Hepatocyte (in vitro differentiated cells): ENCODE data around the gene AMFR. TPM values are rescaled to one million over a fixed set of nuclear protein-coding genes. Genes with fewer than 3 reads are reported as not detected.

Experiments used
- DNase-seq: peaks from one replicate; pipeline ENCODE4 v3.0.0-alpha.2; 2016; ENCODE audit warnings: low spot score
- H2AFZ ChIP-seq: fragments of 200-600 bp; sonication (generic); 2 replicates; pipeline ENCODE4 v1.6.0; 2016; ENCODE audit warnings: antibody characterized with exemption, mild to moderate bottlenecking
- H3K27ac ChIP-seq: fragments of 200-600 bp; sonication (generic); 2 replicates; pipeline ENCODE4 v1.5.1; 2016; ENCODE audit warnings: mild to moderate bottlenecking
- H3K27me3 ChIP-seq: fragments of 200-600 bp; sonication (generic); 2 replicates; pipeline ENCODE4 v1.6.1; 2016
- H3K36me3 ChIP-seq: fragments of 200-600 bp; sonication (generic); replicated peaks from 2 replicates; pipeline ENCODE4 v1.5.1; 2016; ENCODE audit warnings: low read depth; ENCODE audit not compliant: insufficient read depth
- H3K4me1 ChIP-seq: fragments of 200-600 bp; sonication (generic); 2 replicates; pipeline ENCODE4 v1.5.1; 2016; ENCODE audit warnings: mild to moderate bottlenecking, moderate library complexity; ENCODE audit not compliant: insufficient read depth
- H3K4me2 ChIP-seq: fragments of 200-600 bp; sonication (generic); 2 replicates; pipeline ENCODE4 v1.6.0; 2016
- H3K4me3 ChIP-seq: fragments of 200-600 bp; sonication (generic); 2 replicates; pipeline ENCODE4 v1.5.1; 2016; ENCODE audit warnings: mild to moderate bottlenecking
- H3K79me2 ChIP-seq: fragments of 200-600 bp; sonication (generic); 2 replicates; pipeline ENCODE4 v1.6.0; 2017; ENCODE audit warnings: mild to moderate bottlenecking
- H3K9me2 ChIP-seq: fragments of 200-600 bp; sonication (generic); replicated peaks from 2 replicates; pipeline ENCODE4 v1.6.0; 2017; ENCODE audit warnings: mild to moderate bottlenecking; ENCODE audit not compliant: insufficient read depth
- H3K9me3 ChIP-seq: fragments of 200-600 bp; sonication (generic); 2 replicates; pipeline ENCODE4 v1.5.1; 2016; ENCODE audit warnings: low read depth, mild to moderate bottlenecking
- H4K20me1 ChIP-seq: fragments of 200-600 bp; sonication (generic); 2 replicates; pipeline ENCODE4 v1.6.0; 2016; ENCODE audit warnings: mild to moderate bottlenecking; ENCODE audit not compliant: insufficient read depth, poor library complexity, severe bottlenecking
- EZH2 ChIP-seq: fragments of 200-600 bp; sonication (generic); IDR thresholded peaks from 2 replicates; pipeline ENCODE4 v1.6.1; 2016; ENCODE audit warnings: antibody characterized with exemption, mild to moderate bottlenecking, borderline replicate concordance
- EZH2phosphoT487 ChIP-seq: fragments of 200-600 bp; sonication (generic); IDR thresholded peaks from one replicate; pipeline ENCODE4 v1.6.1; 2018; ENCODE audit warnings: antibody characterized with exemption, mild to moderate bottlenecking, low read depth, moderate library complexity; ENCODE audit not compliant: unreplicated experiment, severe bottlenecking
- WGBS: methylation state at CpG from one replicate; pipeline ENCODE4 v1.1.6; 2016; ENCODE audit warnings: low lambda C conversion rate; ENCODE audit errors: missing lambda C conversion rate; 5-methylcytosine and 5-hydroxymethylcytosine counted together
- polyA plus RNA-seq: library from polyadenylated mRNA; unstranded; fragments of >200 nt; fragmentation: Nextera tagmentation; extraction: Ambion mirVana; gene quantifications from 2 replicates; pipeline ENCODE4 v1.2.1, GENCODE V29; 2016
- total RNA-seq: library from RNA; depleted of rRNA; stranded (reverse); fragments of >200 nt; gene quantifications from 2 replicates; pipeline ENCODE4 v1.2.3, GENCODE V29; 2014
- TF ChIP-seq, protein P1 (sequence below): fragments of 200-600 bp; sonication (generic); IDR thresholded peaks from 2 replicates; pipeline ENCODE4 v1.5.1; 2016; ENCODE audit warnings: antibody characterized with exemption, mild to moderate bottlenecking; ENCODE audit not compliant: poor library complexity

The AMFR gene
- total and polyA plus RNA-seq, 2 experiments from 2014 or later, result 67.2 to 135 TPM

DNA sequence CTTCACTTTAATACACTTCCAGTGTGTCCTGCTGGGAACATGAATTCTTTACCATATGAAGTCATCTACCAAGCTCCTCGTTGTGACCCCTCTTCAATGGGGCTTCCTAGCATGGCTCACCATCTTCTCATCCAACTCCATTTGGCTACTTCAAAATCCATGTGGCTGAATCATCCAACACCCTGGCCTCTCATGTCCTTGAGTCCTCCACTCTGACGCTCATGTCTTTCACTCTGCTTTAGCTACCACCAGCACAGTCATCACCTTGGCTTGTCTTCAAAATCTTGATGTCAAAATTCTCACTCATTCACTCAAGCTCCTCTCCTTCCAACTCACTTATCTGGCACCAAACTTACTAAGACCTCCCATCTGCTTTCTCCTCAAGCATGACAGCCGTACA is 35.8 kb downstream of the AMFR start:
- H2AFZ ChIP-seq, result no peak overlapping the region
- H3K4me1 ChIP-seq, result no peaks in the 10 kb centered on the region
- no peaks in the 10 kb centered on the region for H3K79me2 ChIP-seq
- DNase-seq, result no peak
- no peak overlapping the region for H3K4me3 ChIP-seq
- TF ChIP-seq EZH2phosphoT487 (no peak), EZH2 (no peak)
- TF ChIP-seq, protein P1, sequence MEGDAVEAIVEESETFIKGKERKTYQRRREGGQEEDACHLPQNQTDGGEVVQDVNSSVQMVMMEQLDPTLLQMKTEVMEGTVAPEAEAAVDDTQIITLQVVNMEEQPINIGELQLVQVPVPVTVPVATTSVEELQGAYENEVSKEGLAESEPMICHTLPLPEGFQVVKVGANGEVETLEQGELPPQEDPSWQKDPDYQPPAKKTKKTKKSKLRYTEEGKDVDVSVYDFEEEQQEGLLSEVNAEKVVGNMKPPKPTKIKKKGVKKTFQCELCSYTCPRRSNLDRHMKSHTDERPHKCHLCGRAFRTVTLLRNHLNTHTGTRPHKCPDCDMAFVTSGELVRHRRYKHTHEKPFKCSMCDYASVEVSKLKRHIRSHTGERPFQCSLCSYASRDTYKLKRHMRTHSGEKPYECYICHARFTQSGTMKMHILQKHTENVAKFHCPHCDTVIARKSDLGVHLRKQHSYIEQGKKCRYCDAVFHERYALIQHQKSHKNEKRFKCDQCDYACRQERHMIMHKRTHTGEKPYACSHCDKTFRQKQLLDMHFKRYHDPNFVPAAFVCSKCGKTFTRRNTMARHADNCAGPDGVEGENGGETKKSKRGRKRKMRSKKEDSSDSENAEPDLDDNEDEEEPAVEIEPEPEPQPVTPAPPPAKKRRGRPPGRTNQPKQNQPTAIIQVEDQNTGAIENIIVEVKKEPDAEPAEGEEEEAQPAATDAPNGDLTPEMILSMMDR, result no peak
- H3K27ac ChIP-seq, result no peak overlapping the region
- H3K4me2 ChIP-seq, result no peak overlapping the region
- no peaks in the 10 kb centered on the region for H3K9me2 ChIP-seq
- no peaks in the 10 kb centered on the region for H3K9me3 ChIP-seq
- no peaks in the 10 kb centered on the region for H4K20me1 ChIP-seq
- H3K27me3 ChIP-seq, result no peaks in the 10 kb centered on the region
- no peaks in the 10 kb centered on the region for H3K36me3 ChIP-seq
- 88% methylated on average over 3 of the region's 3 CpGs for whole genome bisulfite sequencing

DNA sequence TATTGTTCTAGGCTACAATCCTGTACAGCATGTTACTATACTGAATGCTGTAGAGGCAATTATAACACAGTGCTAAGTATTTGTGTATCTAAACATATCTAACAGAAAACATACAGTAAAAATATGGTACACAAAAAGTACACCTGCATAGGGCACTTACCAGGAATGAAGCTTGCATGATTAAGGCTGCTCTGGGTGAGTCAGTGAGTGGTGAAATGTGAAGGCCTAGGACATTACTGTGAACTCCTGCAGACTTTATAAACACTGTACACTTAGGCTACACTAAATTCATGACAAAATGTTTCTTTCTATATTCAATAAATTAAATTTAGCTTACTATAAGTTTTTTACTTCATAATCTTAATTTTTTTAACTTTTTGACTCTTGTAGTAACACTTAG is 37.1 kb downstream of the AMFR start:
- no peak overlapping the region for H3K4me2 ChIP-seq
- DNase-seq, result no peak
- TF ChIP-seq, protein P1, result no peak
- TF ChIP-seq EZH2 (no peak), EZH2phosphoT487 (no peak)
- no peaks in the 10 kb centered on the region for H3K9me2 ChIP-seq
- H3K4me1 ChIP-seq, result no peaks in the 10 kb centered on the region
- H3K27ac ChIP-seq, result no peak overlapping the region
- no peaks in the 10 kb centered on the region for H3K27me3 ChIP-seq
- no peaks in the 10 kb centered on the region for H3K9me3 ChIP-seq
- H4K20me1 ChIP-seq, result no peaks in the 10 kb centered on the region
- H3K4me3 ChIP-seq, result no peak overlapping the region
- H2AFZ ChIP-seq, result no peak overlapping the region
- no peaks in the 10 kb centered on the region for H3K36me3 ChIP-seq
- no peaks in the 10 kb centered on the region for H3K79me2 ChIP-seq

DNA sequence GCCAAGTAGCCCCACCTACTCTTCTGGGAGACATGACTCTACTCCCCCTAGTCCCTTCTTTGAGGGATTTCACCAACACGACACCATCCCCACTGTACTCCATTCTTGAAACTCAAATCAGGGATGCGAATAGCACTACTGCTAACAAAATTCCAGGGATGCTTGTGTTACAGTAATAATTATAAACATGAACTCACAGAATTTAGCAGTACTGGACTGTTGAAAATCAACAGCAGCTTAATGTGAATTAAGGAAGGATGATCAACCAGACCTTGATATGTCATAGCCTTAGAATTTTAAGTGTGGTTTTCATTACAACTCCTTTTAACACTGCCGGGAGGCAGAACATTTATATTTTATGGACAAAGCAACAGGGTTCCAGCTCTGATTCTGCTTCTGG is 37.9 kb downstream of the AMFR start:
- no peak for DNase-seq
- H3K9me2 ChIP-seq, result no peaks in the 10 kb centered on the region
- H3K4me1 ChIP-seq, result no peaks in the 10 kb centered on the region
- WGBS, result 93% methylated on average over 3 of the region's 3 CpGs
- no peaks in the 10 kb centered on the region for H3K27me3 ChIP-seq
- H2AFZ ChIP-seq, result no peak overlapping the region
- no peak overlapping the region for H3K4me3 ChIP-seq
- H3K79me2 ChIP-seq, result no peaks in the 10 kb centered on the region
- TF ChIP-seq, protein P1, result no peak
- TF ChIP-seq EZH2, result no peak
- no peak overlapping the region for H3K27ac ChIP-seq
- no peaks in the 10 kb centered on the region for H3K36me3 ChIP-seq
- H3K4me2 ChIP-seq, result no peak overlapping the region
- no peaks in the 10 kb centered on the region for H4K20me1 ChIP-seq
- H3K9me3 ChIP-seq, result no peaks in the 10 kb centered on the region

DNA sequence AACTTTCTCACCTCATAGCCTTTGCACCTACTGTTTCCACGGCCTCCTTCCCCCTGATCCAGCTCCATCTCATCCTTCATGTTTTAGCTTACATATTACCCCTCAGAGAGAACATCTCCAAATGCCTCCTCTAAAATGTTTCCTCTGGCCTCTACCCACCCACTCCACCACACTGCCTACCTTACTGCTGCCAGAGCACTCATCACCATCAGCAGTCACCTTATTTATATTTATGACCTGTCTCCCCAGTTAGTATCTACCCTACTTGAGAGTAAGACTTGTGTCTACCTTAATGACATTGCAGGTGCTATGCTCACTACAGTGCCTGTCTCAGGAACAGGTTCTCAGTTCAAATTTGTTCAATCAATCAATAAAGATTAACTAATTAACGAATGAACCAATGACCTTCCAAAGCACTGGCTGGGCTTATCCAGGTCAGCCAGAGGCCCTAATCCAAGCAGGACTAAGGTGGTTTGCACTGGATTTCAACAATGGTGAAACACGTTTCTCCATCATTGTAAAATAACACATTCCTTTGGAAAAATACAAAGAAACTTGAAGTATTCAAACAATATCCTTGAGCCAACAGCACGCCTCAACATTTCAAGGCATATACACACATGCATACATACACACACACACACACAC is 41.1 kb downstream of the AMFR start:
- H3K36me3 ChIP-seq, result no peaks in the 10 kb centered on the region
- H3K9me2 ChIP-seq, result no peaks in the 10 kb centered on the region
- DNase-seq, result no peak

More for the DNA sequence above, 41.1 kb downstream of the AMFR start:
- Histone ChIP-seq H2AFZ (no peak overlapping the region), H3K4me1 (no peaks in the 10 kb centered on the region), H3K27me3 (no peaks in the 10 kb centered on the region), H3K4me2 (no peak overlapping the region), H3K79me2 (no peaks in the 10 kb centered on the region), H3K9me3 (no peaks in the 10 kb centered on the region), H4K20me1 (no peaks in the 10 kb centered on the region), H3K27ac (no peak overlapping the region), H3K4me3 (no peak overlapping the region)
- WGBS, result 92% methylated on average over 4 of the region's 4 CpGs
- no peak for TF ChIP-seq EZH2
- no peak for TF ChIP-seq EZH2phosphoT487
- TF ChIP-seq, protein P1, result no peak
